ENCODE data around the gene NHSL1. TPM values are rescaled to one million over a fixed set of nuclear protein-coding genes. Genes with fewer than 3 reads are reported as not detected.

Gene NHSL1
- total RNA-seq, 1 experiment from 2014 or later = 32.1 TPM

DNA sequence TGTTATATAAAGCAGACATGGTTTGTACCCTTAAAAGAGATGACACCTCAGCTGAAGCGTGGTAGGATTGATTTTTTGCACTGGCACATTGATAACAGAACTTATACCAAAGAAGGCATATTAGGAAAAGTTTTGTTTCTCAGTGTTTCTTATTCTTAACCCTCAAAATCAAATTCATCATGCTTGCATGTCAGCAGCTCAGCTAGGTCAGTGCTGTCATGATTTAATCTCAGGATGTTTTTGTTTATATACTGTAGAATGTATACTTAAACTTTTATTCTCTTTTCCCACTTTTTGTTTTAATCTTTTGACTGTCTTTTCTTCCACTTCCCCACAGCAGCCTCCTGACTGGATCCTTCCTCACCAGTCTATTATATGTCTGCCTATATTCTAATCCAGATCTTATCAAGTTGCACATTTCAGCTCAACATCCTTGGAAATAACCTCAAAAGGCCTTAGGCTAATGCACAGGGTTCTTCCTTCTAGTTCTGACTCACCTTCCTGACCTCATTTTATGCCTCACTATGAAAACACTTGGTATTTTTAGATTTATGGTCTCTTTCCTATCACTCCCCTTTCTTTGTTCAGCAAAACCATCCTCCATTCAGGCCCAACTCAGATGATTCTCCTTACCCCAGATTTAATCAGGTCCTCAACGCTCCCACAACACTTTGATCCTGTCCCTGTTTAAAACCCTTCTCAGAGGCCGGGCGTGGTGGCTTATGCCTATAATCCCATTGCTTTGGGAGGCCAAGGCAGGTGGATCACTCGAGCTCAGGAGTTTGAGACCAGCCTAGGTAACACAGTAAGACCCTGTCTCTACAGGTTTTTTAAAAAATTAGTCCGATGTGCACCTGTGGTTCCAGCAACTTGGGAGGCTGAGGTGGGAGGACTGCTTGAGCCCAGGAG is 88.1 kb downstream of the NHSL1 start:
- no peaks in the 10 kb centered on the region for H3K9me3 Mint-ChIP-seq (ENCODE audit: unreplicated experiment)
- no peaks in the 10 kb centered on the region for H3K27me3 Mint-ChIP-seq (ENCODE audit: insufficient read depth, unreplicated experiment)
- peak overlapping the region; percentile 29 for H3K27ac Mint-ChIP-seq (ENCODE audit: low read depth, unreplicated experiment)
- no TSS peak for BruUV-seq (replicated peaks)
- intact Hi-C loops (cut with micrococcal nuclease) = loop anchor here (1.0 to 10.0 kb wide), 3 partner anchors 44 to 406 kb away; no protein-coding TSS in a partner anchor
- peak; percentile 89 for DNase-seq (ENCODE audit: unreplicated experiment)
- ChIA-PET CTCF (interaction anchor here (0.6 to 1.6 kb wide), 4 partner anchors 9 to 260 kb away, joined by 3 to 7 read pairs (median 4); no protein-coding TSS in a partner anchor), POLR2A (interaction anchor here (0.6 to 2.7 kb wide), 21 partner anchors 12 to 1240 kb away, joined by 3 to 20 read pairs (median 3); no protein-coding TSS in a partner anchor)
- peaks cover 74% of the 10 kb centered on the region for H3K36me3 Mint-ChIP-seq (ENCODE audit: insufficient read depth, unreplicated experiment)
- peak overlapping the region; percentile 7 for H3K4me3 Mint-ChIP-seq (ENCODE audit: unreplicated experiment)
- H3K4me1 Mint-ChIP-seq (ENCODE audit: insufficient read depth, unreplicated experiment) = peaks cover 37% of the 10 kb centered on the region
- TF ChIP-seq, protein P1, sequence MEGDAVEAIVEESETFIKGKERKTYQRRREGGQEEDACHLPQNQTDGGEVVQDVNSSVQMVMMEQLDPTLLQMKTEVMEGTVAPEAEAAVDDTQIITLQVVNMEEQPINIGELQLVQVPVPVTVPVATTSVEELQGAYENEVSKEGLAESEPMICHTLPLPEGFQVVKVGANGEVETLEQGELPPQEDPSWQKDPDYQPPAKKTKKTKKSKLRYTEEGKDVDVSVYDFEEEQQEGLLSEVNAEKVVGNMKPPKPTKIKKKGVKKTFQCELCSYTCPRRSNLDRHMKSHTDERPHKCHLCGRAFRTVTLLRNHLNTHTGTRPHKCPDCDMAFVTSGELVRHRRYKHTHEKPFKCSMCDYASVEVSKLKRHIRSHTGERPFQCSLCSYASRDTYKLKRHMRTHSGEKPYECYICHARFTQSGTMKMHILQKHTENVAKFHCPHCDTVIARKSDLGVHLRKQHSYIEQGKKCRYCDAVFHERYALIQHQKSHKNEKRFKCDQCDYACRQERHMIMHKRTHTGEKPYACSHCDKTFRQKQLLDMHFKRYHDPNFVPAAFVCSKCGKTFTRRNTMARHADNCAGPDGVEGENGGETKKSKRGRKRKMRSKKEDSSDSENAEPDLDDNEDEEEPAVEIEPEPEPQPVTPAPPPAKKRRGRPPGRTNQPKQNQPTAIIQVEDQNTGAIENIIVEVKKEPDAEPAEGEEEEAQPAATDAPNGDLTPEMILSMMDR (IDR thresholded peaks at IDR 0.05; ENCODE audit: unreplicated experiment) = no peak

DNA sequence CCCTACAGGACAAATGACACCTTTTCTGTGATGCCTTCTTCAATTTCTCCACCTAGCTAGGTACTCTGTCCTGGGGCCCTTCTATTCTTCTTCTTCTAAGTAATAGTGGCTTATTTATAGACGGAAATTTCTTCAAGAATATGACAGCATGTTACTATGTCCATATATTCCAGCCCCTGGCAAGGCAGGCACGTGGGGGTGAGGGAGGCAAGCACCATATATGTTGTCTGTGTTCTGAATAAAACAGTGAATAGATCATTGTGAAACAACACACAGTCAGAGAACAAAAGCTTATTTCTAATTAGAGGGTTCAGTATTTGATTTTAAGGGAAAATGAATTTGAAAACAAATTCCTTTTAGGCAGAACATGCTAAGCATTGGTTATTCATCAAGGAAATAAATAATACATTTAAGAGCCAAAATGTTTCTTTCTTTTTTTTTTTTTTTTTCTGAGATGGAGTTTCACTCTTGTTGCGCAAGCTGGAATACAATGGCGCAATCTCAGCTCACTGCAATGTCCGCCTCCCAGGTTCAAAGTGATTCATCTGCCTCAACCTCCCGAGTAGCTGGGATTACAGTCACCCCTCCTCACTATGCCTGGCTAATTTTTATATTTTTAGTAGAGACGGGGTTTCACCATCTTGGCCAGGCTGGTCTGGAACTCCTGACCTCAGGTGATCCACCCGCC is 89.1 kb downstream of the NHSL1 start:
- Mint-ChIP-seq H3K9me3 (ENCODE audit: unreplicated experiment) (no peaks in the 10 kb centered on the region), H3K27me3 (ENCODE audit: insufficient read depth, unreplicated experiment) (no peaks in the 10 kb centered on the region), H3K27ac (ENCODE audit: low read depth, unreplicated experiment) (peak overlapping the region; percentile 90), H3K4me1 (ENCODE audit: insufficient read depth, unreplicated experiment) (peaks cover 39% of the 10 kb centered on the region), H3K4me3 (ENCODE audit: unreplicated experiment) (peak overlapping the region; percentile 9), H3K36me3 (ENCODE audit: insufficient read depth, unreplicated experiment) (peaks cover 79% of the 10 kb centered on the region)
- ChIA-PET POLR2A (interaction anchor here (0.9 to 2.7 kb wide), 12 partner anchors 10 to 402 kb away, joined by 3 to 20 read pairs (median 6); no protein-coding TSS in a partner anchor), CTCF (interaction anchor here (0.6 to 0.9 kb wide), 5 partner anchors 10 to 364 kb away, joined by 3 to 5 read pairs (median 3); no protein-coding TSS in a partner anchor)
- TF ChIP-seq, protein P1 (IDR thresholded peaks at IDR 0.05; ENCODE audit: unreplicated experiment) = no peak
- BruUV-seq (replicated peaks) = no TSS peak
- DNase-seq (ENCODE audit: unreplicated experiment) = peak; percentile 92
- intact Hi-C loops (cut with micrococcal nuclease) = loop anchor here (10.0 kb wide), 2 partner anchors 285 to 405 kb away; no protein-coding TSS in a partner anchor

DNA sequence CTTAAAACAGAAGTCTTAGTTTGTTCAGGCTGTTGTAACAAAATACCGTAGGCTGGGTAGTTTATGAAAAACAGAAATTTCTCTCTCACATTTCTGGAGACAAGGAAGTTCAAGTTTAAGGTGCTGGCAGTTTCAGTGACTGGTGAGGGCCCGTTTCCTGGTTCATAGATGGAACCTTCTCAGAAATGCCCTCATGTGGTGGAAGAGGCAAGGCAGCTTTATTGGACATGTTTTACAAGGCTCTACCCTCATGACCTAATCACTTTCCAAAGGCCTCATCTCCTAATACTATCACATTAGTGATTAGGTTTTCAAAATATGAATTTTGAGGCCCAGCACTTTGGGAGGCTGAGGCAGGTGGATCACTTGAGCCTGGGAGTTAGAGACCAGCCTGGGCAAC is 92.9 kb downstream of the NHSL1 start:
- H3K4me1 Mint-ChIP-seq (ENCODE audit: insufficient read depth, unreplicated experiment) = peaks cover 34% of the 10 kb centered on the region
- ChIA-PET POLR2A (interaction anchor here (1.6 to 3.0 kb wide), 3 partner anchors 8 to 301 kb away, joined by 5 to 21 read pairs (median 5); no protein-coding TSS in a partner anchor), CTCF (interaction anchor here (0.6 to 1.3 kb wide), 5 partner anchors 11 to 402 kb away, joined by 3 to 5 read pairs (median 3); no protein-coding TSS in a partner anchor)
- intact Hi-C loops (cut with micrococcal nuclease) = no loop called here
- peaks cover 48% of the 10 kb centered on the region for H3K36me3 Mint-ChIP-seq (ENCODE audit: insufficient read depth, unreplicated experiment)
- no peak for DNase-seq (ENCODE audit: unreplicated experiment)
- TF ChIP-seq, protein P1 (IDR thresholded peaks at IDR 0.05; ENCODE audit: unreplicated experiment) = no peak
- no TSS peak for BruUV-seq (replicated peaks)
- no peaks in the 10 kb centered on the region for H3K9me3 Mint-ChIP-seq (ENCODE audit: unreplicated experiment)
- no peak overlapping the region for H3K4me3 Mint-ChIP-seq (ENCODE audit: unreplicated experiment)
- no peaks in the 10 kb centered on the region for H3K27me3 Mint-ChIP-seq (ENCODE audit: insufficient read depth, unreplicated experiment)
- H3K27ac Mint-ChIP-seq (ENCODE audit: low read depth, unreplicated experiment) = no peak overlapping the region
